Stimulated activated CD8-positive, alpha-beta memory T cell treated with anti-CD3 and anti-CD28 coated beads, Interleukin-4, amount 100 ng/mL, for 48 hours (primary cell): ENCODE measurements around the gene GDAP1L1.
"Not testable (repeated sequence)": the region's sequence is repeated elsewhere in the genome, so short reads cannot be mapped to it uniquely, and the experiment has no call there.

Source experiments
- DNase-seq: peaks from one replicate; pipeline ENCODE4 v3.0.0-alpha.2; 2020

GDAP1L1 gene

GRCh38 chr20:44258226-44258890, 11.2 kb downstream of the GDAP1L1 start:
- no peak for DNase-seq

- DNase-seq, result no peak
Observed at GRCh38 chr20:44264287-44264686, 17.2 kb downstream of the GDAP1L1 start.

GRCh38 chr20:44268802-44269201, 21.7 kb downstream of the GDAP1L1 start:
- DNase-seq, result no peak

DNA sequence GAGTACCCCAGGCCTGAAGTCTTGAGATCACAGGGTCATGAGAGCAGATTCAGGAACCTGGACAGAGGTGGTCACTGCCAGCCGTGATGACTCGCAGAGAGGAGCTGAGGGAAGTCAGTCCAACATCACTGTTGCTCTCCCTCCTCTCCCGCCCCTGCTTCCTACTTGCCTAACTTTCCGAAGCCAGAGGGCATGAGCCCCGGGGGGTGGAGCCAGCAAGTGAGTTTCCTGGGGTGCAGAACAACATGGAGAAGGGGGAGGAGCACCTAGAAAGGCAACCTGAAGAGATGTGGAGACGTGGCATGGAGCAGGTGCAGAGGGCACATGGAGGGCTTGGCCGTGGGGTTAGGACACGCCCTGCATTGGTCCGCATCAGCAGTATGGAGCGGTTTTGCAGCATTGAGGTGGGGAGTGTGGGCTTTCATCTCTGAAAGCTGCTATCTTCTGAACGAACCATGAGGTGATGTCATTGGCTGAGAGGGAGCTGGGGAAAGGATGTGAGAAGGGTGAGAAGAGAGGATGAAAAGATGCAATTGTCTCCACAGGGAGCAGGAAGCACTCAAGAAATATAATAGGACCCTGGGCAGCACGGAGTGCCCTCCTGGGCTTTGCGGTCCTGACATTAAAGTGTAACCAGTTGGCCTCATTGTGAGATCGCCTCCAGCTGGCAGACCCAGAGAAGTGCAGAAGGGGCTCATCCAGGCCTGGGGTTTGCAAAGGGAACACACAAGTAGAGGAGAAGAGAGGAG, 25.0 kb downstream of the GDAP1L1 start:
- DNase-seq, result peak; percentile 33

GRCh38 chr20:44273231-44274215, 26.4 kb downstream of the GDAP1L1 start:
- DNase-seq, result no peak

- DNase-seq, result no peak
Observed at GRCh38 chr20:44274303-44275017, 27.4 kb downstream of the GDAP1L1 start.

- DNase-seq, result no peak
Observed at GRCh38 chr20:44279228-44279627, 32.1 kb downstream of the GDAP1L1 start.

GRCh38 chr20:44280387-44280786, 33.3 kb downstream of the GDAP1L1 start:
- DNase-seq, result no peak

DNA sequence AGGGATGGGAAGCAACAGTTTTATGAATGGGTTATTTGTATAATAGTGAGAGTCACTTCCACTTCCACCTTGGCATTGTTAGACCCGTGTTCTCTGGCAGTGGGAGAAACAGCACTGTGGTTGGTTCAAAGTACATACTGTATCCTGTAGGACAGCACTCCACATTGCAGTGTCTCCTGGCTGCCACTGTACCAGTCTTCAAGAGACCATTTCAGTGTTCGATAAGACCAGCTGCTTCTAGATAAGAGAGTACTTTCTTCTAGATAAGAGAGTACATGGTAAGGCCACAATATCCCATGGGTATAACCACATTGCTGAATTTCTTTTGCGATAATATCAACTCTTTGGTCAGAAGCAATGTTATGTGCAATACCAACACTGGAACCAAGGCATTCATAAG, 35.1 kb downstream of the GDAP1L1 start:
- DNase-seq, result no peak

DNA sequence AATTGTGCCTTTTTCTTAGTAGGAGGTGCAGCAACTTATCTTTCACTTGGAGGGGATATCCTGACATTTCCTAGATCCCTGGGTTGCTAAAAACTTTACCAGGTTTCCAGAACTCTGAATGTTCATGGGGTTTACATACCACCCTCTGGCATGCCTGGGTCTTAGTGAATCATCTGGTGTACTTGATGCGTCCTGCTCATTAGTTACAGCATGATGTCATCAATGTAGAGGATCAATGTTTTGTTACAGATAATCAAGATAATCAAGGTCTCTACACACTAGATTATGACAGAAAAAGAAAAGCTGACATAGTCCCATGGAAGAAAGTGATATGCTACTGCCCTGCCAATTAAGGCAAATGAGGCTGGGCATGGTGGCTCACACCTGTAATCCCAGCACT, 36.9 kb downstream of the GDAP1L1 start:
- DNase-seq, result no peak

DNA sequence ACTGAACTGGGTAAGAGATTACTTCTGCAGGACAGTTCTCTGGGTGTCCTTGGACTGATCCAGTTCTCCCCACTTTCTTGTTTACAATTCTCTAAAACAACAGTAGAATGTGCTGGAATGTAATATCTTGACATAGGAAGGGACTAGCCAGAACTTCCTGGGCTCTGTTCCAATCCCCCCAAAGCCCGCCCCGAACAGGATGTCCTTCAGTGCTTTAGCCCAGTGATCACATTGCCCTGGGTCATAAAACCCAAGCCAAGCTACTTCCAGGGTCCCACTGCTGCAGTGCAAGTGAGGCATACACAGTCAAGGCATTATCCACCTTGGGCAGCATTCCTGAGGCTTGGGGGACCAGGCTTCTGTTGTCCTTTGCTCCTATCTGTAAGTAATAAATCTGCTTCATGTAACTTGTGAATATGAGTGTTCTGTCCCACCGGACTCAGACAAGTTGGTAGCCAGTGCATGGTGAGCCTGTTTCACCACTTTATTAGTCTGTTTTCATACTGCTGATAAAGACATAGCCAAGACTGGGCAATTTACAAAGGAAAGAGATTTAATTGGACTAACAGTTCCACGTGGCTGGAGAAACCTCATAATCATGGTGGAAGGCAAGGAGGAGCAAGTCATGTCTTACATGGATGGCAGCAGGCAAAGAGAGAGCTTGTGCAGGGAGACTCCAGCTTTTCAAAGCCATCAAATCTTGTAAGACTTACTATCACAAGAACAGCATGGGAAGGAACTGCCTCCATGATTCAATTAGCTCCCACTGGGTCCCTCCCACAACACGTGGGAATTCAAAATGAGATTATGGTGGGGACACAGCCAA, 40.4 kb downstream of the GDAP1L1 start:
- DNase-seq, result no peak

DNA sequence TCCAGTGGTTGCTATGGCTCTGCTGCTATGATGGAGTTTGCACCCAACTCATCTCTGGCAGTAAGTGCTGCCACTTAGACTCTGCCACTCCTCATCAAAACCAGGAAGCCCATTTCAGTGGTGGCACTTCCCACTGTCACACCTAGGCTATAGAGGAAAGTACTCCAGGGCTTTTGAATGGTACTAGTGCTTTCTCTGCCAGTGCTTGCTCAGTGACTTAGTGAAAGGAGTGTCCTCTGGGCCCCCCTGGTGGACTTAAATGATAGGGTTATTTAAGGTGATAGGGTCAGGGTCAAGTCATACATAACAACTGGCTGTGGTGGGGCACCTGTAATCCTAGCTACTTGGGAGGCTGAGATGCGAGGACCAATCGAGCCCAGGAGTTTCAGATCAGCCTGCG, 41.1 kb downstream of the GDAP1L1 start:
- no peak for DNase-seq

- no peak for DNase-seq
Observed at GRCh38 chr20:44291754-44292153, 44.6 kb downstream of the GDAP1L1 start.

DNA sequence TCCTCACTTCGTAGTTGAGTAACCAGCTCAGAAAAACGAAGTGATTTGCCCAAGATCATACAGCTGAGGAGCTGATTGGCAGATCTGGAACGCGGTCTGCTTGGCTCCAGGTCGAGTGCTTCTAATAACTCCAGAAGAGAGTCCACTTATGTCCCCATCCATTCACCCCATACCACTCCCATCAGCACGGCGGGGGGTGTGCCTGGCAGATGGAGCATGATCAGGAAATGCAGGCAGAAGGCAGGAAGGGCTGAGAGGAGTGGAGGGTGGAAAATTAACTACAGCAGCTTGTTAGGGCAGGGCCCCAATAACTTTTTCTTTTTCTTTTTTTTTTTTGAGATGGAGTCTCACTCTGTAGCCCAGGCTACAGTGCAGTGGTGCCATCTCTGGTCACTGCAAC, 48.9 kb downstream of the GDAP1L1 start:
- no peak for DNase-seq

- DNase-seq, result no peak
Observed at GRCh38 chr20:44297721-44298120, 50.6 kb downstream of the GDAP1L1 start.

DNA sequence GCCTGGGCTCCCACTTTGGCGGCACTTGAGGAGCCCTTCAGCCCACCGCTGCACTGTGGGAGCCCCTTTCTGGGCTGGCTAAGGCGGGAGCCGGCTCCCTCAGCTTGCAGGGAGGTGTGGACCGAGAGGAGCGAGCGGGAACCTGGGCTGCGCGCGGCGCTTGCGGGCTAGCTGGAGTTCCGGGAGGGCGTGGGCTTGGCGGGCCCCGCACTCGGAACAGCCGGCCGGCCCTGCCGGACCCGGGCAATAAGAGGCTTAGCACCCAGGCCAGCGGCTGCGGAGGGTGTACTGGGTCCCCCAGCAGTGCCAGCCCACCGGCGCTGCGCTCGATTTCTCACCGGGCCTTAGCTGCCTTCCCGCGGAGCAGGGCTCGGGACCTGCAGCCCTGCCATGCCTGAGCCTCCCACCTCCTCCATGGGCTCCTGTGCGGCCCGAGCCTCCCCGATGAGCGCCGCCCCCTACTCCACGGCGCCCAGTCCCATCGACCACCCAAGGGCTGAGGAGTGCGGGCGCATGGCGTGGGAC, 52.0 kb downstream of the GDAP1L1 start:
- not testable (repeated sequence) for DNase-seq

DNA sequence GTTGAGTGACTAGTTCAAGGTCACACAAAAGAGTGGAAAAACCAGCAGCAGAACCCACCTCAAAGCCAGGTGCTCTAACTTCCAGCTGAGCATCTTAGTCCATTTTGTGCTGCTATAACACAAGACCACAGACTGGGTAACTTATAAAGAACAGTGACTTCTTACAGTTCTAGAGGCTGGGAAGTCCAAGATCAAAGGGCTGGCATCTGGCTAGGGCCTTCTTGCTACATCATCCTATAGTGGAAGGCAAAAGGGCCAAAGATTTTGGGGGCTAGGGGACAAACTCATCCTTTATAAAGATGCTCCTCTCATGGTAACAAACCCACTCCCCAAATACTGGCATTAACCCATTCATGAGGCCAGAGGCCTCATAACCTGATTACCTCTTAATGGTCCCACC, 54.2 kb downstream of the GDAP1L1 start:
- no peak for DNase-seq

DNA sequence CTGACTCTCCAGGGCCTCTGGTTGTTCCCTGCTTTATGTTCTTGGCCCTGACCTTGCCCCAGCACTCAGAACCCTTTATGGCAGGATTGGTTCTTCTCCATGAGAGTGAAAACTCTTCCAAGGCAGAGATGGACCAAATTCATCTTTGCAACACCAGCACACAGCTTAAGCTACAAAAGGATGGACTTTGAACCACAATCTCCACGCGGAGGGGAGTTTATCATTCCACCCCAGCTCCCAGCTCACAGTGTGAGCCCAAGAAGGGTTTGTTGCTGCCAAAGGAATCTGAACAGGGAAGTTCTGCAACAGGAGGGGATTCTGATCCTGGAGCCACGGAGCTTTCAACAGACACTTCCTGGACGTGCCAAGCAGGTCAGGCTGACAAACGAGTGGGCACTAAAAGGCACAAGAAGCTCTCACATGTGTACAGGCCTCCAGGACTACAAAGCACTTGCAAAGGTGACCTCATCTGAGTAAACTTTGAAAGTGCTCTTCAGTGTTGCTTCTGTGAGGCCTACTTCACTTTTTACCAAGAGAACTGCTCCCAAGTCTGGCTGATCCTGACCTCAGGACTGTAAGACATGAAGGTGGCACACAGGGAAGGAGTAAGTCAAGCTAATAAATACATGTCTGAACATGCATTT, 55.0 kb downstream of the GDAP1L1 start:
- no peak for DNase-seq

GRCh38 chr20:44302736-44303135, 55.6 kb downstream of the GDAP1L1 start:
- DNase-seq, result no peak

DNA sequence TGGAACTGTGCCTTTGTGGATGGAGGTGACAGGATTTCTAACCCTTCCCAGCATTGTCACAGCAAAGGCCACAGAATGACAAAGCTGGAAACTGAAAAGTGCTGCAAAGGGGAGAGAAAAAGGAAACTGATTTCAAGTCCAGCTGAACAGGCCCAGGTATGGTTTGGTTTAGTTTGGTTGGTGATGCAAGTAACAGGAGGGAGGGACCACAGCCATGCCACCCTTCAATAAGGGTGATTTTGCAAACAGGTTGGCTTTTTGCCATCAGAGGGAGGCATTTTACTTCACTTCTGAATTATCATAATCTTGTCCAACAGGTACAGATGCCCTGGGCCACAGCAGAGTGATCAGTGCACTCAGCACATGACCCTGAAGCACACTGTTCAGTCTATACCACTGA, 57.3 kb downstream of the GDAP1L1 start:
- DNase-seq, result no peak

DNA sequence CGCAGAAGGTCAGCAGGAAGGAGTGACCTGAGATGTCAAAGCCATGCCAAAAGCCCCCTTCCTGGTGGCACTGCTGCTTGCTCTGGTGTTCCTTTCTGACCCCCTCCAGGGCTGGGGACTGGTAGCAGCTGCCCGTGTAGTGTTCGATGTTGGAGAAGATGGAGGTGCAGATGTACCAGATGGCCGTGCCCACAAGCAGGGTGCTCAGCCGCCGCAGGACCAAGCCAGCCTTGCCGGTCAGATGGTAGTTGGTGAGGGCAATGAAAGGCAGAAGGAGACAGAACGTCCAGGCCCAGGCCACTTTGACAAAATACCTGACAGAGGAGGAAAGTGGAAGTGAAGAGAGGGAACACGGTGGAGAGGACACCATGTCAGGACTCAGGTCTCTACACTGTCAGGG, 59.8 kb downstream of the GDAP1L1 start:
- DNase-seq, result no peak
